ENCODE results near the gene C16orf89.

Gene C16orf89

GRCh38 chr16:5027575-5028235 lies 38.1 kb downstream of the C16orf89 start:
- DNase-seq, result no peak

DNA sequence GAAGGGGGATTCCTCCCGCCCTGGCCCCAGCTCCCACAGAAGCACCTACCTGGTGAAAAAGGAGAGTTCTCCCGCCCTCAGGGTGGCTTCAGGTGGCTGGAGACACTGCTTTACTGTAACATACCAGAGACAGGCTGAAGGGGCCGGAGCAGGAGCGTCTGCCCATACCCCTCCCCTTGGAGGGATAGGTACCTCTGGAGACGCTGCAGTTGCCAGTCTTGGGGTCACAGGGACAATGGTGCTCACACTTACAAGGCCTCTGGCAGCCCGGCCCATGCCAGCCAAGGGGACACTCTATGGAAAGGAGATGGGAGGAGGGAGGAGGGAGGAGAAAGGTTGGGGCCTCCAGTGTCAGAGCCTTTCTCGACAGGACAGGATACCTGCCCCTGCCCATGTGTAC lies 38.7 kb downstream of the C16orf89 start:
- DNase-seq, result no peak

DNA sequence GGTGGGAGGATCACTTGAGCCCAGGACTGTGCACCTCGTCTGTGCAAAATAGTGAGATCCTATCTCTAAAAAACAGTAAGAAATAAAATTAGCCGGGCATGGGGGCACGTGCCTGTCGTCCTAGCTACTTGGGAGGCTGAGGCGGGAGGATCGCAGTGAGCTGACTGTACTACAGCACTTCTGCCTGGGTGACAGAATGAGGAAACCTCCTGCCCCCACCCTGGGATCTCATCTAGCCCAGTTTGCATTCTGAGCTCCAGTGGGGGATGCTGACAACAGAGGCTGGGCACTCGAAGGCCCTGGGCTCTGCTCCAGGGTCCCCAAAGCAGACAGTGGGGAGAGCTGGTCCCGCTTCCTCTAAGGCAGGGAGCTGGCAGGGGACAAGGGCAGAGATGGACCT lies 39.1 kb downstream of the C16orf89 start:
- DNase-seq, result no peak

- no peak for DNase-seq
Observed at GRCh38 chr16:5025171-5025632, 40.6 kb downstream of the C16orf89 start.

DNA sequence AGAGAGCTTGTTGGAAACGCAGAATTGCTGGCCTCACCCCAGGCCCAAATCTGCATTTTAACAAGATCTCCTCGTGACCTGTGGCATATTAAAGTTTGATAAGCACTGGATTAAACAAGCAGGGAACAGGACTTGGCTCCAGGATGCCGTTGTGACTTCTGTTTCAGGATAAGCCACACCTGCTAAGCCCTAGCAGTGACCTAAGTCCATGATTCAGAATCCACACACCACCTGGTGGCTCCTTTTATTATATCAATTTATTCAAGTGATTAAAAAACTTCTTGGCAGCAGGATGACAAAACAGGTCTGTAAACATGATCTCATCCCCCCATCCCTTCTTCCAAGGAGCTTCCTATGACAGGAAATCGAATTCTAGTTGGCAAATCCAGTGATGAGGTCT lies 41.1 kb downstream of the C16orf89 start:
- no peak for DNase-seq

- DNase-seq, result no peak
Observed at GRCh38 chr16:5022521-5022920, 43.2 kb downstream of the C16orf89 start.

GRCh38 chr16:5020551-5020950 lies 45.2 kb downstream of the C16orf89 start:
- no peak for DNase-seq

GRCh38 chr16:5019775-5020174 lies 46.0 kb downstream of the C16orf89 start:
- DNase-seq, result no peak

DNA sequence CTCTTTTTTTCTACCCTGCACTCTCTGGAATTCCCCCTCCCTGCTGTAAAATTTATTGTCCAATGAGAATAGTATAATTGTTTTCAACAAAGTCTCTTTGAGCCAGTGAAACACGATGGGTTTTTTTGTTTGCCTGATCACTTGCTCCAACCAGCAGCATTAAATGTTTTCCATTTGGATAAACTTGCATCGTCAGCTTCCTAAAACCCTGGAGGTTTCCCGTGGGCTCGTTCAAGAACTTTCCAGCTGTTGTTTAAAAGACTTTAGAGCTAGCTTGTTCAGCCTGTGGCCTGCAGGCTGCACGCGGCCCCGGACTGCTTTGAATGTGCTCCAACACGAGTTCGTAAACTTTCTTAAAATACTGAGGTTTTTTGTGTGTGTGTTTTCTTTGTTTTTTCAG lies 47.0 kb downstream of the C16orf89 start:
- DNase-seq, result no peak

DNA sequence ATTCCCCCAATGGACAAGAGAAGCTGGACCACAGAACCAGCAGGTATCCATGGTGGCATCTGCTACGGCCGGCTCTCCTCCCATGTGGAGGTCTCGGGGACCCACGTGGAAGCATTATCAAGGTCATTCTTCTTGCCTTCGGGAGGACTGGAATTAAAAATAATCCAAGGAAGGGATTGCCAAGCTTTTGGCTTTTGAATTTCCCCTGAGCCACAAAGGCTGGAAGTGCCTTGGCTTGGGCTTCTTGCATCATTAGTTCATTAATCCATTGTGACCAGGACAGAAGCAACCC lies 48.1 kb downstream of the C16orf89 start:
- DNase-seq, result no peak

GRCh38 chr16:5016967-5017677 lies 48.6 kb downstream of the C16orf89 start:
- no peak for DNase-seq

DNA sequence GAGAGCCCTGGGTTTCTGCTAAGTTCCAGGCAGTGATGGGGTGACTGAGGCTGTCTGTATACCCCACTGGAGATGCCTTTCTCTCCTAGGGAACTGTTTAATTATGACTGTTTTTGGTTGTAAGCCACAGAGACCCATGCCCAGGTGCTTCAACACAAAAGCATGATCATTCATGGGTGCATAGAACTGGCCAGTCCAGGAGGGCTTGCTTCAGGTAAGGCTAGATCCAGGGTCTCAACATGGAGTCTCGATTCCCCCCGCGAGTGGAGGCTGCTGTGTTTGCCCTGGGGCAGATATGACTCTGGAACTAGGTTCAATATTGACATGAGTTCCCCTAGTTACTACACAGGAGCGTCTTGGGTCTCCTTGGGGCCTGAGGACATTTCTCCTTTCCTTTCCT lies 49.9 kb downstream of the C16orf89 start:
- no peak for DNase-seq

GRCh38 chr16:5015351-5015750 lies 50.4 kb downstream of the C16orf89 start:
- DNase-seq, result no peak

GRCh38 chr16:5012887-5013286 lies 52.9 kb downstream of the C16orf89 start:
- DNase-seq, result no peak

GRCh38 chr16:5011637-5012036 lies 54.1 kb downstream of the C16orf89 start:
- DNase-seq, result no peak

DNA sequence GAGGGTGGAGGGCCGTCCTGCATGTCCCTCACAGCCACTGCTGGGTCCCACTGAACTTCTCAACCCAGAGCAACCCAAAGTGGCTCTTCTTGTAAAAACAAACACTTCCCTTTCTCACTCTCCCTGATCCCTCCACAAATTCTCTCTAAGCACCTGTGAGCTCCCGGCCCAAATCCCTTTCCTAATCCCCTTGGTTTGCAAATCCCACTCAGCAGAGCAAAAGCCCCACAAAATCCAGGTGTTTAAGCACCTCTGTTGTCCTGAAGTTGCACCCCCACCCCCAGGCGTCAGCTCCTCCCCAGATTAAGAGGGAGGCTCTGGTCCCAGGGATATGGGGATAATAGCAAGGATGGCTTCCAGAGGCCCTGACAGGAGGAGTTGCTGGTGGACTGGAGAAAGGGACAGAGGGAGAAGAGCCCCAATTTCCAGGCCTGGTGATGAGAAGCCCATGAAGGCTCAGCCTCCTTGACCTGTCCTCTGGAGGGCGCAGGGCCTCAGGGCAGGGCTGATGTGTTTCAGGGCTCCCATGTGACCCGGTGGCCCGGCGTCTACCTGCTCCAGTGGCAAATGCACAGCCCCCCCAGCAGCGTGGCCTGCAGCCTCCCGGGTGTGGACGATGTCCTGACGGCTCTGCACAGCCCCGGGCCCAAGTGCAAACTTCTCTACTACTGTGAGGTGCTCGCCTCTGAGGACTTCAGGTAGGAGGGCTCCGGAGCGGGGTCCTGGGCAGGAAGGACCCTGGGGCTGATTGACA lies 55.0 kb downstream of the C16orf89 start:
- DNase-seq, result no peak

- DNase-seq, result no peak
Observed at GRCh38 chr16:5008311-5008731, 57.4 kb downstream of the C16orf89 start.

GRCh38 chr16:5007256-5007655 lies 58.5 kb downstream of the C16orf89 start:
- DNase-seq, result no peak

- DNase-seq, result no peak
Observed at GRCh38 chr16:5006348-5007193, 59.2 kb downstream of the C16orf89 start.

DNA sequence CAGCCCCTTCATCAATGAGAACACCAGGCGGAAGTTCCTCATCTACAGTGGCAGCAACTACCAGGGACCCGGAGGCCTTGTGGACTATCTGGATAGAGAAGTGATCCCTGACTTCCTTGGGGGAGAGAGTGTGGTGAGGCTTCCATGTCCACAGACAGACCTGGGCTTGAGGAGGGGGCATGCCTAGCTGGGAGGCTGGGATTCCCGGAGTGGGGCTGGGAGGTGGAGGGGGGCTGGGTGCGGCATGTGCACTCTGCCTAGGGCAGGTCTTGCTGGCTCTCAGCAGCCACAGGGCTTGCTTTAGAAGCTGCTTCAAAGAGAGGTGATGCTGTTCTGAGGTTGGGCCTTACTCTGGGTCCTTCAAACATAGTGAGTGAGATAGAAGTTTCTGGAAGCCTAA lies 59.8 kb downstream of the C16orf89 start:
- DNase-seq, result no peak

GRCh38 chr16:5004311-5004710 lies 61.4 kb downstream of the C16orf89 start:
- no peak for DNase-seq

DNA sequence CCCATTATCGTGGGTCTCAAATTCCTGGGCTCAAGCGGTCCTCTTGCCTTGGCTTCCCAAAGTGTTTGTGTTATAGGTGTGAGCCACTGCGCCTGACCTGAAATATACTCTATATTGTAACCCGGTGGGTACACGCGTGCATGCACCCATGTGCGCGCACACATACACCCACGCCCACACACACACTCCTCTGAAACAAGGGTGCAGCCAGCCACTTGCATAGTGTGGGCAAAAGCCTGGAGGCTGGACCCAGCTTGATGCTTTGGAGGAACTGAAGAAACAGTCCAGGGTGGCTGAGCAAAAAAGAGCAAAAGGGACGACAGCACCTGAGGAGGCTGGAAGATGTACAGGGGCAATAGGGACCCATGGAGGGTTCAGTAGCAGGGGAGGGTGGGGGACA lies 61.9 kb downstream of the C16orf89 start:
- no peak for DNase-seq

- DNase-seq, result no peak
Observed at GRCh38 chr16:5003211-5003610, 62.5 kb downstream of the C16orf89 start.

Measured in CD4-positive, alpha-beta T cell treated with Interleukin-1 beta for 1 hour (primary cell).